Cardiac septum (tissue), 1 donor: ENCODE measurements around the gene DUSP6. TPM values are rescaled to one million over a fixed set of nuclear protein-coding genes. Genes with fewer than 3 reads are reported as not detected.

Experiments
- DNase-seq: peaks from one replicate; pipeline ENCODE4 v3.0.0-alpha.2; 2020; ENCODE audit warnings: low spot score
- intact Hi-C: fragments of 100-400 bp; cut with DNase I; formaldehyde crosslinking; loops from one replicate; pipeline ENCODE4 v1.14.0; 2022
- total RNA-seq: library from RNA; stranded (reverse); fragmentation: NEBNext Ultra II Directional; extraction: Animal tissue kit (Norgen Biotek cat#: 25700); gene quantifications from one replicate; pipeline ENCODE4 v1.2.1, GENCODE V29; 2021
- donor health status: DM: no; HTN: no; CAD: no.

Gene DUSP6
- total RNA-seq, 1 donor from 2014 or later, result 28.9 TPM

DNA sequence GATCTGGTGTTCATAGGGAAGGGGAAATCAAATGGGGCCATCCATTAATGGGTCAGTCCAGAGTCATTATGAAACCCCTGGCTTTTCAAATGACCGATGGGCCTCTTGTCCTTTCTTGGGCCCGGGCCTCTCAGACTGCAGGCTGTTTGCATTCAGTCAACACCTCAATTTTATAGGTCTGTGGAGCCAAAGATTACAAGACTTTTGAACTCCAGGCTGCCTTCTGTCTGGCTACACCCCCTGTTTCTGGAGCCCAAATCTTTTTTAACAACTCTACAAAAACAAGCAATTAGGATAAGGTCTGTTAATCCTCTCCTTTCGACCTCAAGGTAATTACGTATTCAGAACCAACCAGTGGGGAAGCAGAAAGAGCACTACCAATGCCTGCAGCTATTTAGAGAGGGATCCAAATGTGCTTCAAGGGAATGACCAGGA lies 35.6 kb downstream of the DUSP6 start:
- intact Hi-C loops, result no loop called here
- DNase-seq, result no peak

DNA sequence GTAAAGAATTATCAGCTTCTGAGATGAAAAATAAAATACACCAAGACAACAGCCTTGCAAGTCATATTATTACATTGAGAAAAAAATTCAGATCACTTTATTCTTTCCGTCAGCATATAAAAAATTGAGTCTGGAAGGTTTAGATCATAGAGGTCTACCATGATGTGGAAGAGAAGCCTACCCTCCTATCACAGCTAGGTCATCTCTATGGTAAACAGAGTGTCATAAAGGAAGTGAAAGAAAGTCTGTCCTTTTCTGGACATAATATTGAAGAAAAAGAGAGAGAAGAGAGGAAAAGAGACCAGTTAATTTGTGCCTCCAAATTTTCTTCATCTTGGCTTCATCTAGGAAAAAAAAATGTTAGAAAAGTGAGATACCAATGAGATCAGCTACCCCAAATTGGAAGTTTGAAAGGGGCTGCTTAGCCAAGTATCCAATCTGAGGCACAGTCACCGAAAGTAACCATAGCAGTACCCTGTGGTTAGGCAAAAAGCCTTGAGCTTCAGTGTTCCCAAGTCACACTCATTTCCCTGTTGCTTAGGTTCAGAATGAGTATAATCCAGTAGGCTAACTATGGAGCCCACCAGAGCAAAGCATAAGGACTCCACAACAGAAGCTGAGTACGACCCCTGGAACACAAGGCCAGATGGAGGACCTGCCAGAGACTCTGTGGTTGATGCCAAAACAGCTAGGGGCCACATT lies 38.1 kb downstream of the DUSP6 start:
- intact Hi-C loops, result no loop called here
- no peak for DNase-seq

GRCh38 chr12:89311703-89312293 lies 40.5 kb downstream of the DUSP6 start:
- intact Hi-C loops, result no loop called here
- no peak for DNase-seq

DNA sequence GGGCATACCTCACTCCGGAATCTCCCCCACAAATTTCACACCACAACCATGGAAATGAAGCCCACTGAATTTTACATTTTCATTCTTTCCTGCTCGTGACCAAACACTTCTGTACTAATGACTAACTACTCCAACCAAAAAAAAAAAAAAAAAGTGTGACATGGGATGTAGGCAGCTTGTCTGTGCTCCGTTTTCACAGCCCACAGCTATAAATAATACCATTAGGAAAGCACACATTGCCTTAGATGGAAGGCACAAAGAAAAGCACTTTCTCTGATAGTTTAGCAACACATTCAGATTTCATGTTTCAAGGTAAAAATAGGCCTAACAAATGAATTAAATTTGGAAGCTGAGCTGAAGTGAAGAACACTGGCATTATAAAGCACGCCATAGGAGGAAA lies 42.5 kb downstream of the DUSP6 start:
- no peak for DNase-seq
- intact Hi-C loops, result no loop called here

DNA sequence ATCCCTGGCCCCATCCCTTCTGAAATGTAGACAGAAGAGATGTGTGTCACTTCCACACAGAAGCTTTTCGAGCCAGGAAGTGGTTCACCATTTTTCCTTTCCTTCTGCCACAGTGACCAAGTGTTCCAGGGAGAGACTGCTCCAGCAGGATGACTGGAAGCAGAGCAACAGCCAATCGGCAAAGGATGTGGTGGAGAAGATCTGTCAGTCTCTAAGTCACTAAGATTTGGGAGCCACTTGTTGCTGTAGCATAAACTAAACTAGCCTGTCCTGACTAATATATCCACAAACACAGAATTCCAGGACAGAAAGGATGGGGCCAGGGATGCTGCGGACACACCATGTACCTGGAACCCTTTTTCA lies 42.9 kb downstream of the DUSP6 start:
- intact Hi-C loops, result no loop called here
- DNase-seq, result no peak

DNA sequence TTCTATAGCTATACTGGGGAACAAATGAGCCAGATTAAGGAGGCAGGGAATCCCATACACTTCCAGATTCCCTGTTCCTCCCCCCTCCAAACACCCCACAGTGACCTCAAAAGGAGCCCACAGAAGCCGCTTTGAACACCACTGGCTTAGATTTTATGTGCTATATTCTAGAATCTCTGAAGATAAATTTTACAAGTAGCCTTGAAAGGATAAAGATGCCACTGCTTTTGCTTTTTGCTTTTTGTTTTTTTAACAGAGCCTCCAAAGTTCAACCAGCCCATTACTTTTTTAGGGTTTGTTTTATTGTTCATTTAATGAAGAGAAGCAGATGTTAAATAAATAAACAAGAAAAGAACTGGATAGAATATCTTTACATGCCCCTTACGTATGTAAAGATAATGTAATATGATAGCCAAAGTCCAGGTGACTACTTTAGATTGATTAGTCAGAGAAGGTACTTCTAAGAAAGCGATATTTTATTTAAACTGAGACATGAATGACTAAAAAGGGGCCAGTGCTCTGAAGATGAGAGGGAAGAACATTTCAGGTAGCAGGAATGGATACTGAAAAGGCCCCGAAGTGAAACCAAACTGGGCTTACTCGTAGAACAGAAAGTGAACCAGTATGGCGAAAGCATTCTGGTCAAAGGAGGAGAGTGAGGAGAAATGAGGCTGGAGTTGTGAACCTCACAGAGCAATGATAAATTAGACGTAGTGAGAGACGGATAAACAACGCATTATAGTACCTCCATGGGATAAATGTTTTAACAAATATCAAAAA lies 44.6 kb downstream of the DUSP6 start:
- intact Hi-C loops, result no loop called here
- no peak for DNase-seq

- DNase-seq, result no peak
Measured at GRCh38 chr12:89306827-89307473, 45.4 kb downstream of the DUSP6 start.

DNA sequence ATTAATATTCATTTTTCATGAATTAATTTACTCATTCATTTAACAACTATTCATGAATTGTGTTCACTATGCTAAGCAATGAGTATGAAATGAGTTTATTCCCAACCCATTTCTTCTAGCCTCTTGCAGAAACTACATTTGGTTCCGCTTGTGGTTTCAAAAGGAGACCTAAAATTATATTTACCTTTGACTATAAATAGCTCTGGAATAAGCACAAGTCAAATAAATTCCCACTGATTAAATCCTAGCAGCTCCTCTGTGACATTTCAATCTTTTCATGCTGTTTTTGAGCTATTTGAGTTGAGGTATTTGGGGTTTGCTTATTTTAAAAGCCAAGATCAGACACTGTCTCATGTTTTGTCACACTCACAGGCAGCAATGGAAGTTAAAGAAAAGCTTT lies 46.9 kb downstream of the DUSP6 start:
- DNase-seq, result no peak
- intact Hi-C loops, result no loop called here

More at GRCh38 chr12:89306827-89307473, 45.4 kb downstream of the DUSP6 start:
- intact Hi-C loops, result no loop called here

DNA sequence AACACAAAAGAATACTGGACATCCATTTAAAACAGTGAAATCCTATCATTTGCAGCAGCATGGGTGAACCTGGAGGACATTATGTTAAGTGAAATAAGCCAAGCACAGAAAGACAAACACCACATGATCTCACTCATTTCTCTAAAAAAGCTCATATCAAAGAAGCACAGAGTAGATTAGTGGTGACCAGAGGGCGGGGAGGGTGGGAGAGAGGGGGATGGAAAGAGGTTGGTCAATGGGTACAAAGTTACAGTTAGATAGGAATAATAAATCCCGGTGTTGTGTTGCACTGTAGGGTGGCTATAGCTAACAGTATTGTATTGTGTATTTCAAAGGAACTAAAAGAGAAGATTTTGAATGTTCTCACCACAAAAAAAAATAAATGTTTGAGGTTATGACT lies 52.4 kb downstream of the DUSP6 start:
- intact Hi-C loops, result no loop called here
- no peak for DNase-seq

- intact Hi-C loops, result no loop called here
- DNase-seq, result no peak
Measured at GRCh38 chr12:89299417-89299816, 52.9 kb downstream of the DUSP6 start.

Other genes starting within 250 kb of the DUSP6 start
- gene GALNT4, start 172.3 kb upstream of the DUSP6 start, total RNA-seq, result 2.0 TPM
- gene POC1B, start 173.5 kb upstream of the DUSP6 start, total RNA-seq, result 7.9 TPM